HG03558 (cell line): Measurements from ENCODE around the gene FUT8.

Experiments
- ATAC-seq: cut with Tn5 transposase; IDR thresholded peaks from one replicate; pipeline ENCODE4 v1.9.1; 2021; ENCODE audit warnings: moderate number of reproducible peaks; ENCODE audit not compliant: unreplicated experiment; ENCODE audit errors: extremely low read depth

The FUT8 gene

GRCh38 chr14:65750906-65751305 lies 338.4 kb downstream of the FUT8 start:
- no peak for ATAC-seq

DNA sequence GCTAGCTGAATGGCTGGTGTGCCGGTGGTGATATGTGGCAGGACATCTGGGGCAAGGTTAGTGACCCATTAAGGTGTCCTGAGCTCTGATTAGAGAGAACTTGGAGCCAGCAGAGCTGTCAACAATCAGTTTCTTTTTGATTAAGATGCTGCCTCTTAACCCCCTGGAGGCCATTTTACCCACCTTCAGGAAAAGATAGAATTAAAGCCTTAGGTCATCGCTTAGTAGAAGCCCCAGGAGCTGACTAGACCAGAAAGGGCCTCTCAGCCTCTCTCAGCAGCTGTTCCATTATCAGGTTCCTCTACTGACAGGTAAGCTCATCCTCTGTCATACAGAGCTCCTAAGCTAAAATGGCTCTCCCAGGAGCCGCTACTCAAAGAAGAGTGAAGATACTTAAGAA lies 339.0 kb downstream of the FUT8 start:
- no peak for ATAC-seq

DNA sequence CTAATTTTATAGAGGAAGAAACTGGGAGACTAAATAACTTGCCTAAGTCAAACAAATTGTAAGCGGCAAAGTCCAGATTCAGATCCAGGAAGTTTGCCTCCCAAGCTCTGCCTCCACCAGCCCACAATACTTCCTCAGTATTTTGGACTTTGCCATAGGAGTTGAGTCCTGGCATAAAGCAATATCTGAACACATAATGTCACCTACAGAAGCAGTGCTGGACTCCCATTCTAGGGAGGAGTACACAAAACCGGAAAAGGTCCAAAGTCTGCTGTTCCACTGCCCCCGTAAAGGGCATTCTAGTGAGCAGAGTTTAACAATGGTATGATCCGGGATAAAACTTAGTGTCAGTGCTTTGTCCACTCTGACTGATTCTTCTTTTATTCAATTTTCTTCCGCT lies 340.5 kb downstream of the FUT8 start:
- no peak for ATAC-seq

- ATAC-seq = no peak
Measured at GRCh38 chr14:65755331-65755730, 342.8 kb downstream of the FUT8 start.

DNA sequence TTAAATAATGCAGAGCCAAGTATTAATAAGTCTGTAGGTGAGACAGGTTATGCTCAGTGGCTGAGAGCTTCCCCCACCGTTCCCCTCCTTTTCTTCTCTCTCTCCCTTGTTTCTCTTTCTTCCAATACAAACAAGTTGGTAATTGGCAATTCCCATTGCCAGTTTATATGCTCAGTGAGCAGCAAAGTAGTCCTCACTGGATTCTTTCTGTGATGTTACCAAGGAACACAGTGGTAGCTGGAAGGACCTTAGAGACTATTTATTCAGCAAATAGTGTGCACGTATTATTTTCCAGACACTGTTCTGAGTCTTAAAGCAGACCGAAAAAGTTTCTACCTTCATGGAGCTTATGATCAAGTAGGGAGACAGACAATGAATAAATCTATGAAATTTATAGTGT lies 344.4 kb downstream of the FUT8 start:
- no peak for ATAC-seq

DNA sequence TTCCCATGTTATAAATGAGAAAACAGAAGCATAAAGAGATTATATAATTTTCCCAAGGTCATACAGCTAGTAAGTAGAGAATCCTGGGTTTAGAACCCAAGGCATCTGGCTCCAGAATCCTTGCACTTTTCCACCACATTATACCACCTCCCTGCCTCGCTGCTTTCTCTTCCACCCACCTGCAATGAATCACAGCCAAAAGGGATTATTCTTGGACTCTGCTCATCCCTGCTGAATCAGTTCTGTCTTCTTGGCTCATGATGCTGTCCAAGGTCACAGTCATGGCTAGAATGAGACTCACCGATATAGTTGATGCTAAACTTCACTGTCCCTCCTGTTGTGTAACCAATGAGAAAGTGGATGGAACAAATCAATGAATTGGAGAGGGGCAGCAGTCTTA lies 356.6 kb downstream of the FUT8 start:
- no peak for ATAC-seq

- no peak for ATAC-seq
Measured at GRCh38 chr14:65770681-65771080, 358.2 kb downstream of the FUT8 start.

- no peak for ATAC-seq
Measured at GRCh38 chr14:65771271-65771670, 358.7 kb downstream of the FUT8 start.

DNA sequence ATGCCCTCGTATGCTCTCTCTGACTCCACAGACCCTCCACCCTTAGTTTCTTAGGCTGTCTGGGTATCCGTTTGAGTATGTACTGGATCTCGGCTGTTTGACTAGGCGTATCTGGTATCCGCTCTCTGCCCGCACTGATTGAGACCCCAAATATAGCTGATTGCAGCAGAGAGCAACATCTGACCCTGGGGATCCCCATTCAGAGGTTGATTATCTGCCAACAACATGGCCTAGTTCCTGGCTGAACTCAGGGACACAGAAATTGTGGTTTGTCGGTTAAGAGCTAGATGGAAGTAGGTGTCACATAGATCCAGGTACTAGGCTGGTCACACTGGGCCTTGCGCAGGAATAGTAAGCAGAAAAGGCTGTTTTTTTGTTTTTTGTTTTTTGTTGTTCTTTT lies 359.9 kb downstream of the FUT8 start:
- ATAC-seq = no peak

DNA sequence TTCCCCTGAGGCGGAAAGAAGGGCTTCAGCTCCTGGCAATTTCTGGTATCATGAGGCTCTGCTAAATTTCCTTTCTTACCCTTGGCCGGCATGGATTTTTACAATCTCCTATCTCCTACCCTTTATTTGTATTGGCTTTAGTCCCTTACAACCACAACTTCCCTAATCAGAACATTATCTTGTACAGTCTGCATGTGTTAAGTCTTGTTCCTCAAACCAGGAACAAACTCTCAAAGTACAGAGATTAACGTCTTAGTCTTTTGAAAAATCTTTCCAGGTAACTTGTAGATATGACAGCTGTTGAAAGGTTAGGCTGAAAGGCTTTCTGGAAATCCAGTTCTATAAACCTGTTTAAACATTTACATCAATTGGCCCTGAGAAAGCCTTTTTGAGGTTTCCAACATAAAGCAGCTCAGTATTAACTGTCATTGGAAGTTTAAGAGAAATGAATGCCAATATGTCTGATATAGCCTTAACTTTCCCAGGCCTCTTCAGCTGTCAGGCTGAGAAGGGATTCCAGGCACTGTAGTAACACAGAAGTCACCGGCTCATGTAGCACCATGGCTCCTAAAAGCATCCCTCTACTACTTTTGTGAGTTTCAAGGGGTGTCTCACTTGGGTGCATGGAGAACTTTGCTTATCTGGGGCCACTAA lies 360.5 kb downstream of the FUT8 start:
- ATAC-seq = no peak

GRCh38 chr14:65774041-65774440 lies 361.5 kb downstream of the FUT8 start:
- ATAC-seq = no peak

DNA sequence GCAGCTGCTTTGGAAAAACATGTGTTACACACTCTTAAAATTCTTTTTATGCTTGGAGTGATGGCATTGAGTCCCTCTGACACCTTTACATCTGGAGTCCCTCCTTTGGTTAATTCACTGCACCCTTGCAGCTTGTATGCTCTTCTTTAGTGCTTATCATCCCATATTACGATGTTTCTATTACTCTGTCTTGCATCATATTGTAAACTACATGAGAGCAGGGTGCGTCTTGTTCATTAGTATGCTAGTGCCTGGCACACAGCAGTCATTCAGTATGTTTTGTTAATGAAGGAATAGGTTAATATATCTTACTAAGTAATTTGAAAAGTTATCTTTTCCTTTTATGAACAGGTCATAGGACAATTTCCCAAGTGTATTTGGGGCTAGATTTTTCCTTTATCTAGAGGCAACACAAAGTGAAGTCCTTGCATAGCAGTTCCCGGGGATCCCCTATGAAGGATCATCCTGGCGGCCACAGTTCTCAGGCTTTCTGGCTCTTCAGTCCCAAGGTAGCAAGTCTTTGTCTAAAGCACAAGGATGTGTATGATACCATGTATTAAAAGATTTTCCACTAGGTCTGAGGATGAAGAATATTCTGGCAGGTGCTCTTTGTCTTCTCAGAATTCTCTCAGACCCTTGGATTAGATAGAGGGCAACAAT lies 363.8 kb downstream of the FUT8 start:
- ATAC-seq = no peak

- no peak for ATAC-seq
Measured at GRCh38 chr14:65780566-65780965, 368.0 kb downstream of the FUT8 start.

DNA sequence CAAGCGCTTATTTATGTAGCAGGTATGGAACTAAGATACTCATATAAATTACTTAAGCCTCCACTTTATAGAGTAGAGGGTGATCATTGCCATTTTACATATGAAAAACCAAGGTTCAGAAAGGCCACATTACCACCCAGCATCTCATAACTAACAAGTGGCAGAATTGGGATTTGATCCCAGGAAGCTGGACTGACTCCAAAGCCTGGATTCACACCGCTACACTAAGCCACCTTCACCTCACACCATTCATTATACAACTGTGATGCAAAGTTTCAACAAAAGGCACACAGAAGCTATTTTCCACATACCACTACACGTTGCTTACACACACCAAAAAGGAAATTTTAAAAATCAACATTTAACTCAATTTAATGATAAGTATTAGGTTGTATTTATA lies 370.6 kb downstream of the FUT8 start:
- no peak for ATAC-seq

DNA sequence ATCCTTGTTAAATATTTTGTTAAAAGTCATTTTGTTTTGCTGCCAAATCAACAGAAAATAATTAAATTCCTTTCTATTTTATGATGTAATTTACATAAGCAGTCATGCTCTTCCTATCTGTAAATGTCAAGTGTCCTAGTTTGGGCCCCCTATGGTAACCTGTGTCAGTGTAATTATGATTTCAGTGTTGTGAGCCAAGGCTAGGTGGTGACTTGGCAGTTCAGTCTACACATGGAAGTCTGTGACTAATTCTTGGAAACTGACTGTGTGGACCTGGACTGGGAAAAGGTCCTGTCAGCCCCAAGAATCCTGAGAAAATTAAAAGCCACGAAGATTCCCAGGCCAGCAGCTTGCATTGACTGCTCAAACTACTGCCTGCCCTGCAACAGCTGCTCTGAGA lies 371.0 kb downstream of the FUT8 start:
- ATAC-seq = no peak

- no peak for ATAC-seq
Measured at GRCh38 chr14:65784574-65784973, 372.0 kb downstream of the FUT8 start.

DNA sequence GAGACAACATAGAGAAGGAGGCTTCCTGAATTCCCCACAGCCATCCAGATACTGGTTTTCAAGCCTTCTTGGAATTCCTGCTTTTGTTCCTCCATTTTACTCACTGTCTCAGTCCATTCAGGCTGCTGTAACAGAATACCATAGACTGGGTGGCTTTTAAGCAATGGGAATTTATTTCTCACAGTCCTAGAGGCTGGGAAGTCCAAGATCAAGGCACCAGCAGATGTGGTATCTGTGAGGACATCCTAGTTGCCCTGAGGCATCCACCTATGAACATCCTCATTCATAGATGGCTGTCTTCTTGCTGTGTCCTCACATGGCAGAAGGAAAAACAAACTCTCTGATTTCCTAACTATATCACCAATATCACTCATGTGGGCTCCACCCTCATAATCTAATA lies 374.9 kb downstream of the FUT8 start:
- no peak for ATAC-seq

DNA sequence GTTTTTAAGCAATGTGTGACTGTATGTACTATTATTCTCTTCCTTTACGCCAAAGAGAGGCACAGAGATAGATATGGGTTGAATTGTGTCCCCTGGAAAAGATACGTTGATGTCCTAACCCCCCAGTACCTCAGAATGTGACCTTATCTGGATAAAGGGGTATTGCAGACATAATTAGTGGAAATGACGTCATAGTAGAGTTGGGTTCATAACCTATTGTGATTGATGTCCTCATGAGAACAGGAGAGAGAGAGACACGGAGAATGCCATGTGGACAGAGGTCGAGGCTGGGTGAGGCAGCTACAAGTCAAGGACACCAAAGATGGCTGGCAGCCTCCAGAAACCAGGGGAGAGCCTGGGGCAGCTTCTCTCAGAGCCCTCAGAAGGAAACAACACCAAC lies 376.3 kb downstream of the FUT8 start:
- ATAC-seq = no peak

DNA sequence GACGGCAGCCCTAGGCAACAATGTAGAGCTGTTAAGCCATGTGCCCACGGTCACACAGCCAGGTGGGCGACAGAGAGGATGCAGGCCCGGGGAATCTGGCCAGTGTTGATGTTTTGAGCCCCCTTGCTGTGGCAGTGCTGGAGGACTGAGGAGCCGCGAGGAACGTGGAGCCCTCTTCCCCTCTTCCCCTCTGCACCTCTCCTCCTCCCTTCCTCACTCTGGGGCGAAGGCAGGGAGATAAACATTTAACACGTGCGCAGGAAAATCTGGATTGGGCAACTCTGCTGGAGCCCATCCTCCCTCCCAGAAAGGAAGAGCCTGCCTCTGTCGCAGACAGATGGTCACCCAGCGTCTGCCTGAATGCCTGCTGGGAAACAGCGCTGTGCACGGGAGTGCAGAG lies 376.8 kb downstream of the FUT8 start:
- no peak for ATAC-seq

DNA sequence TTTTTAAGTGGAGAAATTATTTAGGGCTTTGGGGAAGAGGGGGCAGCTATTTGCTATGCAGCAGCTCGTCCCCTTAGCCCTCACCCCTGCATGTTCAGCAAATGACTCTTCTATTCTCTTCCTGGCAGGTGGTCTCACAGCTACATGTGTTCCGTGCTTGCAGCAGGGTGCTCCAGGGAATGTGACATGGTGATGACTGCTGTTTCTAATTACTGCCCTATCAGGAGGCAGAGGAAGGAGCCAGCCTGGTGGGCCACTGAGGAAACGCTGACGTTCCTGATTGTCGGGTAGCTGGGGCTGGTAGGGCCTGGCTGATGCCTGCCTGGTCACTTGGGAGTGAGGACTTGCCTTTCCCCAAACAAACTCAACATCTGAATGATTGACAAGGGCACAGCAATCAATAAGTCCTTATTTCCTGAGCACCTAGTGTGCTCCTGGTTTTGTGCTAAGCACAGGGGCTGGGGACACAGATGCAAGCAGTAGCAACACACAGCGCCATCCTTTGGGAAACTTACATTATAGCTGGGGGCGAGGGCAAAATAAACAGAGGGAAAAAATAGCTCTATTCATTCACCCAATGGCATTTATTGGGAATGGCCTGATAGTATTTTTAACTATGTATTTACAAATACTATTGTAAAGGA lies 377.8 kb downstream of the FUT8 start:
- ATAC-seq = no peak

DNA sequence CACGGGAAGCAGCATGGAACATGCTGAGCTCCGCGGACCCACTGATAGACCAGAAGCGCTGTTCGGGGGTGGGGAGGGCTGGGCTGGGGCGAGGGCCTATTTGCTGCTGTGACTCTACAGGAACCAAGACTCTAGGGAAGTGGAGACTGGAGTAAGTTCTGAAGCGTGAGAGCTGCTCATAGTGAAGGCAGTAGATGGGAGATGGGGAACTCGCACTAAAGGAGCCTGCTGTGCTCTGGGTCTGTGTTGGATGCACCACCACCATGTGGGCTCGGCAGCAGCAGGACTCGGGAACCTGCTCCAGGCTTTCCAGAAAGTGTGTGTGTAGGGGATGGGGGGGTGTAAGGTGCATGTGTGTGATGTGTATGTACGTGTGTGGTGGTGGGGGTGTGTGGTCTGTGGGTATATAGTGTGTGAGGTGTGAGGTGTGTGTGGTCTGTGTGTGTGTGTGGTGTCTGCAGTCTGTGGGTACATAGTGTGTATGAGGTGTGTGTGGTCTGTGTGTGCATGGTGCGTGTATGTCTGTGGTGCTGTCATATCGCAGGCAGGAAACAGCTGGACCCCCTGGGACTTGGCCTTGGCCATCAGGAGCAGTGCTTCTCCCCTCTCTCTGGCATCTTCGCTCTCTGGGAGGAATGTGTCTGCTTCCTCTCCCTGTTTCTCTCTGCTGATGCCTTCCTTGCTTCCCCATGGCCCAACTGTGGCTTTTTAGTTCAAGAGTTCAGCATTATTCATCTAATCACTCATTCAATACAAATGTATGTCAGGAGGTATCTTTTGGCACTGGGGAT lies 378.9 kb downstream of the FUT8 start:
- no peak for ATAC-seq
